NCI-H187 treated with DMSO at 0.1 percent for 48 hours (cell line): ENCODE measurements around the gene ZNF408.

Experiments used
- DNase-seq: peaks from one replicate; lab custom pipeline; 2025; lab: John Stamatoyannopoulos, UW

ZNF408 gene

DNA sequence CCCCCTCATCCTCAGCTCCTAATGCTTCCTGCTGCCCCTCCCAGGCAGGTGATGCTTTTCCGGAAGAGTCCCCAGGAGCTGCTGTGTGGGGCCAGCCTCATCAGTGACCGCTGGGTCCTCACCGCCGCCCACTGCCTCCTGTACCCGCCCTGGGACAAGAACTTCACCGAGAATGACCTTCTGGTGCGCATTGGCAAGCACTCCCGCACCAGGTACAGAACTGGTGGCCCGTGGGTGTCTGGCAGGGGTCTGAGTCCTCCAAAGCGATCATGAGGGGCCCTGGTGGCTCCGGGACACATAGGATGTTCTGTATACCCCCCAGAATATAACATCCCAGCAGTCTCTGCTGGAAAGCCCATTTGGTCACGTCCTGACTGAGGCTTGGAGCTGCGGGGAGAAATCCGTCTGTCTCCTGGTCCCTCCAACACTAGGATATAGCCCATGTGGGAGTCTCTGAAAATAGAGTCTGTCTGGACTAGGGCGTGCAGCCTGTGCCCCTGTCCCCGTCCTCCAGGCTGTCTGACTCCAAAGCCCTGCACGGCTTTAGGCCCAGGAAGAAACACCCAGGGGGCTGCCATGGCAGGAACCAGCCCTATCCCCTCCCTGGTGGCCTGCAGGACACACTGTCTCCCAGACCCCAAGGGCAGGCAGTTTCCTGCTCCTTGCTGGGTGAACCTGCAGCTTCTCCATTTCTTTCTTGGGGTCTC is 27.3 kb downstream of the ZNF408 start:
- no peak for DNase-seq

DNA sequence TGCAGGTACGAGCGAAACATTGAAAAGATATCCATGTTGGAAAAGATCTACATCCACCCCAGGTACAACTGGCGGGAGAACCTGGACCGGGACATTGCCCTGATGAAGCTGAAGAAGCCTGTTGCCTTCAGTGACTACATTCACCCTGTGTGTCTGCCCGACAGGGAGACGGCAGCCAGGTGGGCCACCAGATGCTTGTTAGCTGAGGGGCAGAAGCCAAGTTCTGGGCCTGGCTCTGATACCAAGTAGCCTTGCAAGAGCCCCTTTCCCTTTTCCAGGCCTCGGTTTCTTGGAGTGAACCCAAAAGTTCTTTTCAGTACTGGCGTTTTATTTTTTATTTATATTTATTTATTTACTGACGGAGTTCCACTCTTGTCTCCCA is 27.8 kb downstream of the ZNF408 start:
- DNase-seq: no peak

DNA sequence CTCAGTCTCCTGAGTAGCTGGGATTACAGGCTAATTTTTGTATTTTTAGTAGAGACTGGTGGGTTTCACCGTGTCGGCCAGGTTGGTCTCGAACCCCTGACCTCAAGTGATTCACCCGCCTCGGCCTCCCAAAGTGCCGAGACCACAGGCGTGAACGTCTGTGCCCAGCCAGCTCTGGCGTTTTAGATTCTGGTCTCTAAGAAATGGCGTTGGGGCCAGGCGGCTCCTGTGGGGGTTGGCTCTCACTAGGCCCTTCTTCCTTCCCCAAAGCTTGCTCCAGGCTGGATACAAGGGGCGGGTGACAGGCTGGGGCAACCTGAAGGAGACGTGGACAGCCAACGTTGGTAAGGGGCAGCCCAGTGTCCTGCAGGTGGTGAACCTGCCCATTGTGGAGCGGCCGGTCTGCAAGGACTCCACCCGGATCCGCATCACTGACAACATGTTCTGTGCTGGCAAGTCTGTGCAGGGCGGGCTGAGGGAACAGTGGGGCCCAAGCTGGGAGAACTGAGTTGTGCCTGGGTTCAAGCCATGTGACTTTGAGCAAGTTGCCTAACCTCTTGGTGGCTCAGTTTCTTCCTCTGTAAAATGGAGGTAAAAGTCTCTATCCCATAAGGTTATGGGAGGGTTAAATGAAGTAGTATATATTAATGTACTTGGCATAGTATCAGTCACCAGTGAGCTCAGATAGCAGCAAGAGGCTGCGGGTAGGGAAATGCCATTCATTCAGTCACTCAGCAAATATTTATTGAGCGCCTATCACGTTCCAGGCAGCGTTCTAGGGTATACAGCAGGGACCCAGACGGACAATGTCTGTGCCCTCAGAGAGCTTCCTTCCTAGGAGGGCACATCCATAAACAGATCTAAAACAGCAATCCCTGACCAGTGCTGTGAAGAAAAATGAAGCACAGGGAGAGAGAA is 28.5 kb downstream of the ZNF408 start:
- no peak for DNase-seq

DNA sequence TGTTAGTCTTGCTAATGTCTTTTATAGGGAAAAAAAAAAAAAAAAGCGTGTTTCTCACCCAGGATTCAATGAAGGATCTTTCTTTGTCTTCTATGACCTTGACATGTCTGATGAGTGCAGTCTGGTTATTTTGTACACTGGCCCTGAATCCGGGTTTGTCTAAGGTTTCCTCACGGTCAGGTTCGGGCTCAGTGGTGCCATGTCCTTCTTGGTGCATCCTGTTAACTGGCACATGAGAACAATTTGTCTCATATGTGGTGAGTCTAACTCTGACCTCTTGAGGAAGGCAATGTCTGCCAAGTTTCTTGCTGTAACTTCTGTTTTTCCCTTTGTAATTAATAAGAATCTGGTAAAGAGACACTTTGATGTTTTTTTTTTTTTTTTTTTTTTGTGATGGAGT is 30.7 kb downstream of the ZNF408 start:
- DNase-seq: no peak

DNA sequence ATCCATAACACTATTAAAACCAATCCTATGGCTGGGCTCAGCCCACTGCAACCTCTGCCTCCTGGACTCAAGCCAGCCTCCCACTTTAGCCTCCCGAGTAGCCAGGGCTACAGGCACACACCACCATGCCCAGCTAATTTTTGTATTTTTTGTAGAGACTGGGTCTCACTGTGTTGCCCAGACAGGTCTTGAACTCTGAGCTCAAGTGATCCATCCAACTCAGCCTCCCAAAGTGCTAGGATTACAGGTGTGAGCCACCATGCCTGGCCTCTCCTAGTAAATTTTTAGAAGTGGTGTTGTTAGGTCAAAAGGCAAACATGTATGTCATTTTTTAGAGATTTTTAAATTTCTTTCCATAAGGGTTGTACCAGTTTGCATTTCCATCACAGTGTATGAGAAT is 32.4 kb downstream of the ZNF408 start:
- DNase-seq: no peak

DNA sequence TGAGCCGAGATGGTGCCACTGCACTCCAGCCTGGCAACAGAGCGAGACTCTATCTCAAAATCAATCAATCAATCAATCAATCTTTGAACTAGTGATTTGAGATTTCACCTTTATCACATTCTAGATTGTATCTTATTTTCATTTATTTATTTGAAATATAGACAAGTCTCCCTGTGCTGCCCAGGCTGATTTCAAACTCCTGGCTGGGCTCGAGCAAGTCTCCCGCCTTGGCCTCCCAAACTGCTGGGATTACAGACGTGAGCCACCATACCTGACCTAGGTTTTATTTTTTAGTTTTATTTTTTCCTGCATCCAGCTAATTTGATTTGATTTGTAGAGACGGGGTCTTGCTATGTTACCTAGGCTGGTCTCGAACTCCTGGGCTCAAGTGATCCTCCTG is 35.3 kb downstream of the ZNF408 start:
- DNase-seq: no peak

DNA sequence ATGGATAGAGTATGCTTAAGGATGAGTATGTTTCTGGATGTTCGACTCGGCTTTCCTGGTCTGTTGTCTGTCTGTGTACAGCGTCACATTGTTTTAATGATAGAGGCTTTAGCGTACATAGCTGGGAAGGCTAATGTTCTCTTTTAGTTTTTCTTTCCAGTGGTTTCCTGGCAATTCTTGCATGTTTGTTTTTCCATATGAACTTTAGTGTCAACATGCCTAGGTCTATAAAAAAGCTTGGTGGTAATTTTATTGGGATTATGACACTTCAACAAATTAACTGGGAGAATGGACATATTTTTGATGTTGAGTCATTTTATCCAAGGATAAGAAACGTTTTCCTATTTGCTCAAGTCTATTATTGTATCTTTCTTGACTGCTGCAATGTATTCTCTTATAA is 35.8 kb downstream of the ZNF408 start:
- DNase-seq: no peak

DNA sequence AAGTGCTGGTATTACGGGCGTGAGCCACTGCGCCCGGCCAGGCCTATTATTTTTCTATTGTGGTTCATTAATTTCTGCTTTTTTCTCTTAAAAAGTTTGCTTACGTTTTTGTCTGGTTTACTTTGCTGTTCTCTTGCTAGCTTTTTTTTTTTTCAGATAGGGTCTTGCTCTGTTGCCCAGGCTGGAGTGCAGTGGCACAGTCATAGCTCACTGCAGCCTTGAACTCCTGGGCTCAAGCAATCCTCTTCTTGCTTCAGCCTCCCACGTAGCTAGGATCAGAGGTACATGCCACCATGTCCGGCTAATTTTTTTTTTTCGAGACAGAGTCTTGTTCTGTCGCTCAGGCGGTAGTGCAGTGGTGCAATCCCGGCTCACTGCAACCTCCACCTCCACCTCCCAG is 36.9 kb downstream of the ZNF408 start:
- DNase-seq: no peak

DNA sequence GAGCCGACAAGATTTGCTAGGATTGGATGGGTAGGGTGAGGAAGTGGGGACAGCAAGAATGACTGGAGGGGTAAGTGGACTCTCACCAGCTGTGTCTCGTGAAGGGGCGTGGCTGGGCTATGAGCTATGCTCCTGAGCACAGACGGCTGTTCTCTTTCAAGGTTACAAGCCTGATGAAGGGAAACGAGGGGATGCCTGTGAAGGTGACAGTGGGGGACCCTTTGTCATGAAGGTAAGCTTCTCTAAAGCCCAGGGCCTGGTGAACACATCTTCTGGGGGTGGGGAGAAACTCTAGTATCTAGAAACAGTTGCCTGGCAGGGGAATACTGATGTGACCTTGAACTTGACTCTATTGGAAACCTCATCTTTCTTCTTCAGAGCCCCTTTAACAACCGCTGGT is 38.1 kb downstream of the ZNF408 start:
- DNase-seq: no peak

DNA sequence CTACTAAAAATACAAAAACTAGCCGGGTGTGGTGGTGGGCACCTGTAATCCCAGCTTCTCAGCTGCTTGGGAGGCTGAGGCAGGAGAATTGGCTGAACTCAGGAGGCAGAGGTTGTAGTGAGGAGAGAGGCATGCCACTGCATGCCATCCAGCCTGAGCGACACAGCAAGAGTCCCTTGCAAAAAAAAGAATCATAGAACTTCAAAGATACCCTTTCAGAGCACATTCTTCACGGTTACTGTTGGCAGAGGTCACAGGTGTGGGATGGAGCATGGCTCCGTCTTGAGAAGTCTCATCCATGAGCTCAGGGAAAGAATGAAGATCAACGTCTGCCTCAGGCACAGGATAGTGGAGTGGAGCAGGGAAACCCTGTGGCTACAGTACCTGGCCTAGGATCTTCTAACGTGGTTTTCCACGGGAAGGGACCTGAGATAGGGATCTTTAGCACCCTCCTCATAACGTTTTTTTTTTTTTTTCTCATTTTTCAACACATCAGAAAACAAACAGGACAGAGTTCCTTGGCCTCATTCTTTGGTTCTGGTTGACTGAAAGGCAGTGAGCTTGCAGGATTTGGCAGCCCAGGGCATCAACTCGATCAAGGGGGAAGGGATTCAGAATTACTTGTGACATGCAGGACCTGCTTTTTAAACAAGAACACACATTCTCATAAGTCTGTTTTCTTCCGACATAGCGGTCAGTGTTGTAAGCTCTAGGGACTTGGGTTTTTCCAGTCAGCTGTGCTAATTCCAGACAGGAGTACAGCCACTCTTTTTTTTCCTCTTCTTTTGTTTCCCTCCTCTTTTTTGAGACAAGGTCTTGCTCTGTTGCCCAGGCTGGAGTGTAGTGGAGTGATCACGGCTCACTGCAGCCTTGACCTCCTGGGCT is 41.0 kb downstream of the ZNF408 start:
- no peak for DNase-seq

DNA sequence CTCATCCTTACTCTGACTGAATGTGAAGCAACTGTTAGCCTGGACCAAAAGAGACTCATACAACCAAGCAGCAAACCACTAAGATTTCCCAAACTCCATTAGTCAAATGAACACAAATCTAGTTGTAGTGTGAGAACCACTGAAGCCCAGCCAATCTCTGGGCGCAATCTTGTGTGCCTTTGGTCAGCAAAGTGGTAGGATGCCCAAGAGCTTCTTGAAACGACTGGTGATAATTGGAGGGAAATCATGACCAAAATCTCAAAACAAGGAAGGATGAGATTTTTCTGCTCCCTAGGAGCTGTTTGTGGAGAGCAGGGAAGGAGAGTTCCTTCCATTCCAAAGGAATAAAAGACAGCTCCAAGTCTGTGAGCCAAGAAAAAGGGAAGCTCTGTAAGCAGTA is 42.2 kb downstream of the ZNF408 start:
- no peak for DNase-seq

DNA sequence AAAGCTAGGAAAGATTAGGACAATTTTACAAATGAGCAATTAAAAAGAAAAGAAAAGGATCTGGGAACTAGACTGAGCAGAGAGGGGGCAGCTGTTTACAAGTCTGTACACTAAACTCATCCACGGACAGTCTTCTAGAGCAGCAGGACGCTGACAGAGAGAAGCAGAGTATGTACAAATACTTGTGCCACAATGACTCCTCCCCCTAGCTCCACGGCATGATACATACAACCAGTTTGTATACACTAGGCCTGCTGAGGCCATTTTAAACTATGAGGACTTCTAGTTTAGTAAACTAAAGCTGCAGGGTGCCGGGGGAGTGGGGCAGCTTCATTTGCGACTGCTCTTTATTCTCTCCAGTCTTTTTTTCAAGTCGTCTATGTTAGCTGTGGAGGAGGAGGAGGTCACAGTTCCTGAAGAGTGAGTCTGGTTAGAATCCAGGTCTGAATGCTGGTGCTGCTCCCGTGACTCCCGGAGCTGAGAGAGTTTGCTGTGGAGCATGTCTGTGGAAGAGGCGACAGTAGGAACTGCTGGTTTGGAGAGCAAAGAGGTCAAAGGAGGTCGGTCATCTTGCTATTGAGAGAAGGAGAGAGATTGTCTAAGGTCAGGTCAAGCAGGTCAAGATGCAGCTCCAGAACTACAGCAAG is 43.0 kb downstream of the ZNF408 start:
- no peak for DNase-seq

DNA sequence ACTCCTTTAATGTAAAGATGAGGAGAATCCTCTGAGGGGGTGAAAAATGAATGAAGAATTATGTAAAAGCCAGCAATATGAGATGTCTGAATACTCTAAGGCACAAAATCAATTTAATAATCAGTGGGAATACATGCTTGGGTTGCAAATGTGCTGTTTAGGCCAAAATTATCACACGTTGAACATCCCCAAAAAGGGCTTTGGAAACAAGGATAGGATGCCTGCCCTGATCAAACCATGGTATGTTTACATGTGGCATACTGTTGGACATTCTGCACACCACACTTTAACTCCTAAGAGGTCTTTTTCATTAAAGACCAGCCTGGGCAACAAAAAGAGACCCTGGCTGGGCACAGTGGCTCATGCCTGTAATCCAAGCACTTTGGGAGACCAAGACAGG is 44.5 kb downstream of the ZNF408 start:
- DNase-seq: no peak

DNA sequence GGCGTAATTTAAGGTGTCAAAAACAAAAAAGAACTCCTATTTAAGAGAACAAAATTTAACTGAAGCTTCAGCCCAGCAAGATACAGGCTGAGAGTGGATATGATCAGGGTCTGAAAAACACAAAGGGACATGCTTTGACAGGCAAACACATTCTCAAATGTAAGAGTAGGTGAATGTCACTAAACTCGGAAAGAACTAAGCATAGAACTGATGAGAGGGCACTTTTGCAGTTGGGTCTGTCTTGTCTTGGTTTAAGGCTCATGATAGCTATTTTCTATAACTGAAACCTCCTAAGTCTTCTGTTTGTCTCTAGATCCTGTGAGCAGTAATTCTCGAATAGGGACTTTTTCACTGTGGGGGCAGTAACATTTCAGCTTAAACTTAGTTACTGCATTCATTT is 45.2 kb downstream of the ZNF408 start:
- DNase-seq: no peak

DNA sequence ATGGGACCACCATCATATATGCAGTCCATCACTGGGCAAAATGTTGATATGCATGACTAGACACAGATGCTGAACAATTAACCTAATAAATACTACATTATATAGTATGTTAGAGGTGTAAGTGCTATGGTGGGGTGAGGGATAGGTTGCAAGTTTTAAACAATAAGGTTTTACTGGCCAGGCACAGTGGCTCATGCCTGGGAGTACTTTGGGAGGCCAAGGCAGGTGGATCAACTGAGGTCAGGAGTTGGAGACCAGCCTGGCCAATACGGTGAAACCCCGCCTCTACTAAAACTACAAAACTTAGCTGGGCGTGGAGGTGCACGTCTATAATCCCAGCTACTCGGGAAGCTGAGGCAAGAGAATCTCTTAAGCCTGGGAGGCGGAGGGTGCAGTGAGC is 46.3 kb downstream of the ZNF408 start:
- DNase-seq: no peak
